Effector CD8-positive, alpha-beta T cell (primary cell): ENCODE measurements around the gene DLGAP1.
"Not testable (repeated sequence)": the region's sequence is repeated elsewhere in the genome, so short reads cannot be mapped to it uniquely, and the experiment has no call there.

Experiments used
- DNase-seq: peaks from one replicate; lab custom pipeline; 2025; lab: John Stamatoyannopoulos, UW

Gene DLGAP1

DNA sequence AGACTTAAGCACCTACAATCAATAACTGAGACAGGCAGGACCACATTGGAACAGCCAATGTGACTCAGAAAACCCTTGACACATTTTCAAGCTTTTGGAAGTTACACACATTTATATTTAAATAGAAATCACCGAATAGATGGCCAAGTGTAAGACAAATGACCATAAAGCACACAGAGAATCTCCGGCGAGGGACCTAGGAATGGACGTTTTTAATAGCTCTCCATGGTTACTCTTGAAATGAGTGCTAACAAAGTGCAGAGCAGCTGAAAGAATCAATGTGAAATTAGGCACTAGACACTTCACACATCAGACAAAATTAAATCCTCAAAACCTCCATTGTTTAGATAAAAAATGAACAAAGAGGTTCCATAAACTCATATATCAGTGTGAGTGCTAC, 376.9 kb downstream of the DLGAP1 start:
- no peak for DNase-seq

- no peak for DNase-seq
These were observed 377.4 kb downstream of the DLGAP1 start for GRCh38 chr18:4077721-4078120.

- no peak for DNase-seq
These were observed 377.9 kb downstream of the DLGAP1 start for GRCh38 chr18:4077204-4077603.

DNA sequence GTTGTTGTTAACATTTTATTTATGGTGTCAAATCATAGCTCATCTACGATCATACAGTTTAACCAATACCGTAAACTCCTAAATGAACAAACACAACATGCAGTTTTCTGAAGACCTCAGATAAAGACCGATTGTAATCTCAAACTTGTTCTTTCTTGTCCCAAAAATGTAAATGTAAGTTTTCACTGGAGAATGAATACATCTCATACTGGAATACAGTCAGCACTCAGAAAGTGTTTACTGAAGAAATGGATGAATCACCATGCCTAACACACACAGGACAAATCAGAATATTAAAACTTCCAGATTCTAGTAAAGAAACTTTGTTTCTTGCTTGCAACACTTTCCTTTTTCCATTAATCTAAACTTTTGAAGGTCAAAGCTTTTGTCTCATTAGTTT, 380.5 kb downstream of the DLGAP1 start:
- DNase-seq: no peak

GRCh38 chr18:4069183-4069582, 385.9 kb downstream of the DLGAP1 start:
- no peak for DNase-seq

- DNase-seq: no peak
These were observed 386.5 kb downstream of the DLGAP1 start for GRCh38 chr18:4068552-4069158.

DNA sequence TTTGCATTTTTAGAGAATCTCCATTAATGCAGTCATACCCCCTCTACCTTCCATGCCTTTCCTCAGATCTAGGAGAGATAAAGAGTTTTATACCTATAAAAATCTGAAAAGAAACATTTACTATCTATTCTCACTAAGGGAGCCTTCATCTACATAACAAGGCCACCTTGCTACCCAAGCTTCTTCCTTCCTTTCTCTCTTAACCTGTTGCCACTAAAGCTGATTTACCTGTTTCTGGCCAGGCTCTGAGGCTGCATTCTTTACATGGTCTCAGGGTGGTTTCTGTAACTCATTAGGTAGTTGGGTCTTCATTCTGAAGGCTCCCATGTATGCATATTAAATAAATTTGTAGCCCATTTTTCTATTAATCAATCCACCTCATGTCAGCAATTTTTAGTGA, 391.6 kb downstream of the DLGAP1 start:
- no peak for DNase-seq

GRCh38 chr18:4060427-4061281, 394.5 kb downstream of the DLGAP1 start:
- no peak for DNase-seq

DNA sequence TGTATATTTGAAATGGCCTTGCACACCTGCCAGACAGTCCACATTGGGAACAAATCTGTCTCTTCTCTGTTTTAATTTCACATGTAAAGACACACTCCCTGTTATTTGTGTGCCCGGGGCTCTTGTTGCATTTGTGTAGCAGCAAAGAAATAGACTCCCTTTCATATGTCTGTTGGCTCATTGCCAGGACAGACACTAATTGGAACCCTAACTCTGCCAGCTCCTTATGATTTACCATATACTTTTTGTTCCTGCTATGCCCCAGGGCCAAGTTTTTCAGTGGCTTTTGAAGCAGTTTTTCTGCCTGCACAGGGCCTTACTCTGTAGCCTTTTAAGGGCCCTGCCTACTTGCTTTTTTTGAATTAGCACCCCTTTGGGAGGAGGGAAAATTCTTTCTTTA, 396.9 kb downstream of the DLGAP1 start:
- DNase-seq: no peak

GRCh38 chr18:4040391-4041092, 414.6 kb downstream of the DLGAP1 start:
- no peak for DNase-seq

DNA sequence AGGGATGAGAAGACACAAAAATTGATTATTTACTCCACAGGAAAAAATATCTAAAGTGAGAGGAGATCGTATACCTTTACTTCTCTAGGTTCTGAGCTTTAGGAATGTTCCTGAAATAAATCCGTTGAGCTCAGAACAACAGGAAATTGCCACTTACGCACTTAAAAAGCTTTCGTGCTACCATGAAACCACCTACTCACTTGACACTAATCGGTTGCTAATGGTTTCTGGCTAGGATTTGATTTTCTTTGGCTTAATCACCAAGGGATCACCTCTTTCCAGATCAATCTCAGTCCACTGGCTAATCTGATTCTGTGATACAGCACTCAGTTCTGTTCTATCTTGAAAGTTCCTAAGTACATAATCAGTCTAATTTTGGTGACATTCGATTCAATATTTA, 419.6 kb downstream of the DLGAP1 start:
- no peak for DNase-seq

- not testable (repeated sequence) for DNase-seq
These were observed 420.3 kb downstream of the DLGAP1 start for GRCh38 chr18:4034815-4035214.

DNA sequence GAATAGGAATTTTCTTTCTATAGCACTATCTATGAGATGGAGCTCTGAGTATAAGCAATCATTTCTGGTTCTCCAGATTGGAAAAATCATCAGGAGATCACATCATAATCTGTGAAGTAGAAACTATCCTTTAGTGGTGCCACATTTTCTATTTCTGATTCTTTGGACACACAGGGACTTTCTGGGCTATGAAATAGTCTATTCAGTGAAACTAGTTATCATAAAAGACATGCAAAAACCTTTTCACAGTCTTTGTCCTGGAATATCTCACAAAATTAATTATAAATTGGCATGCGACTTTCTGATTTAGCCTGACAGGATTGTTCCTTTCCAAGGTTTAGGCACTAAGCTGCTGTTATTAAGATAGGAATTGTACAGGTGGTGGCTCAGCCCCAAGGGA, 428.6 kb downstream of the DLGAP1 start:
- no peak for DNase-seq

GRCh38 chr18:4024702-4025101, 430.4 kb downstream of the DLGAP1 start:
- no peak for DNase-seq

DNA sequence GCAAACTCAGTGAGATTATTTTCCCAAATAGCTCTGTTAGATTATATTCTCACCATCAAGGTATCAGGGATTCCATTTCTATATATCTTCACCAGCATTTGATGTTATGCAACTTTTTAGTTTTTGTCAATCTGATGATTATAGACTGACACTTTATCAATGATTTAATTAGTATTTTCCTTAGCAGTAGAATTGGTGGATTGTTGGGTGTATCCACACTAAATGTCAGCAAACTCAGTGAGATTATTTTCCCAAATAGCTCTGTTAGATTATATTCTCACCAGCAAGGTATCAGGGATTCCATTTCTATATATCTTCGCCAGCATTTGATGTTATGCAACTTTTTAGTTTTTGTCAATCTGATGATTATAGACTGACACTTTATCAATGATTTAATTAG, 432.4 kb downstream of the DLGAP1 start:
- not testable (repeated sequence) for DNase-seq

DNA sequence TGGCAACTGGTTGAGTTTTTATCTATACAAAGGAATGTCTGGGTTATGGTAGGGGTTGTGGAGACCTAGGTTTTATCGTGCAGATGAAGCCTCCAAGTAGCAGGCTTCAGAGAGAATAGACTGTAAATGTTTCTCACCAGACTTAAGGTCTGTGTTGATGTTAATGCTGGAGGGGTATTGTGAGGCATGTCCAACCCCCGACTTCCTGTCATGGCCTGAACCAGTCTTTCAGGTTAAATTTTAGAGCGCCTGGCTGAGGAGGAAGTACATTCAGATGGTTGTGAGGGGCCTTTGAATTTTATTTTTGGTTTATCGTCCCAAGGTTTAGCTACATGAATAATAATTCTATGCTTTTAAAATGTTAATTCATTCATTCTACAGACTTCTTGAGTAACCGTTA, 435.1 kb downstream of the DLGAP1 start:
- DNase-seq: no peak

GRCh38 chr18:4017480-4017879, 437.6 kb downstream of the DLGAP1 start:
- DNase-seq: no peak

DNA sequence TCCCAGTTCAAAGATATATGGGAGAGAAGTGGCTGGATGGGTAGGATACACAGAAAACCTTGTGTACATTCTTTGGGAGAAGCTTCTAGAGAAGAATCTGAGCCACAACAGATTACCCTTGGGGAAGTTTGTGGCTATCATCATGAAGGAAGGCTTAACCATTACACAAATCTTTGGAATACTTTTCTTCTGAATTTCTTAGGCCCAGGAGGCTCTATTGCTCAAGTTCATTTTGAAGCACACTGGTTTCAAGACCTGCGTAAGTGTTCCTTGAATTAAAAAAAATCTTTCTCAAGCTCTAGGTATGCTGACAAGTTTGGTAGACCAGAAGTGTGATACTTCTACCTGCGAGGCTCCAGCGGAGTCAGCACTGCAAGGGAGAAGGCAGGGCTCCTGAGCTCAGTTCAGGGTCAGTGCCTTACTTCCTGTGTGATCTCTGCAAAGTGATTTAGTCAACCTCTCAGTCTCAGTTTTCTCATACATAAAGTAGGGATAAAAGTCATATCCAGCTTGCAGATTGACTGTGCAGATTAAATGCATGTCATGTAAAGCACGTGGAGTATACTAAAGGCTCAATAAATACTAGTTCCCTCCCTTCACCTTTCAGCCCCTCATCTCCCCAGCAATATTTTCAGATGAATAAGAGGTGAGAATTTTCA, 438.6 kb downstream of the DLGAP1 start:
- no peak for DNase-seq

- DNase-seq: no peak
These were observed 447.3 kb downstream of the DLGAP1 start for GRCh38 chr18:4007846-4008245.

DNA sequence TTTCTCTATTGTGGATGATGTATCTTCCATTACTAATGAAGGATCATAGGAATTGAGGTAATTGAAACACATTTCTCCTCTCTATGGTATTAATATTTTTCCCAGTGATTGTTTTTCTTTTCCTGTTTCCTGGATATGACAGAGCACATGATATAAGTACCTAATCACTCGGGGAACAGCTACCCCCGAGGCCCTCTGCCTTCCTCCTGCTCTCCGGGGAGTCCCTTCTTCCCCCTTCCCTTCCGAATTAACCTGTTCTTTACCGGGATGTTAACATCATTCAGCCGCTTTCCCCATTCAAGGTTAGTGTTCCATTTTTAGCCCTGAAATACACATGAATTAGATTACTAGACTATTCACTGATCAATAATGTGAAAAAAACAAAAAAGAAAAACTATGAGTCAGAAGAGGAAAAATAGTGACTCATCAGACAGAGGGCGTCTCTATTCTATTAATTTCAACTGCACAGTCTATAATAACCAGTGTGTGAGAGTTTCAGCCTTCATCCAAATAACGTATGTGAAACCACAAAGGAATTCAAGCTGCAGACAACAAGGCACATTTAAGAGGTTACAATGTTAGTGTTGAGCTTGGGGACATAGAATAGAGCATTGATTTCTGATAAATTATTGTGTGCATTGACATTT, 450.8 kb downstream of the DLGAP1 start:
- no peak for DNase-seq

DNA sequence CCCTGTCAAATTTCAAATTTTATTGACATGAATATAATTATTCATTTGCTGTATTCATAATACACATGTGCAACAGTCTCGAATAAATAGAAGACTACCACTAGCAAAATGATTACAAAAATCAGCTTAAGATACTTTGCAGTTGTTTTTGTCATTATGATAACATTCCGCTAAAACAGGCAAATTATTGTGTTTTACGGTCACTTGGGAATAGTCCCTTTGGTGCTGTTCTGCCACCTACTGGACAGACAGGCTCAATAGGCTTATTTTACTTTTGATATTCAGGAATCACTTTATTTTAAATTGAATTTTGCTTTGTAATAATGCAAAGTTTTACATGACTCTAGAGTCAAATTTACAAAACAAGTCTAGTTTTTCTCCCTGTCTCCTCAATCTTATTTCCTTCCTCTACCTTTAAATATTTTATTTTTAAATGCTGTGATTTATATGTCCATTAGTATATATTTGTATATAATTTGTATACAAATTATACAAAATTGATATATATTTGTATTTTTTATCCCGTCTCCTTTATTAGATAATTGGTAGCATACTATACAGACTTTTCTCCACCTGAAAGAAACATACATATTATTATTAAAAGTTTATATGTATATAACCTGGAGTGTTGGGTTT, 456.3 kb downstream of the DLGAP1 start:
- no peak for DNase-seq
